Thoracic aorta (tissue), 2 donors: Measurements from ENCODE around the gene ENTHD1. TPM values are rescaled to one million over a fixed set of nuclear protein-coding genes. Genes with fewer than 3 reads are reported as not detected.

Experiments
- ATAC-seq: fragments of 150-250 bp; one replicate; pipeline ENCODE4 v1.8.0; 2017; ENCODE audit warnings: low read depth; ENCODE audit not compliant: insufficient number of reproducible peaks, low FRiP score
- DNase-seq: peaks from one replicate; pipeline ENCODE4 v3.0.0-alpha.2; 2020; ENCODE audit warnings: low spot score
- H3K27ac ChIP-seq, 2 donors: fragments of 200-600 bp; sonication (generic); 1 replicate in 1 of 2; 2 replicates in 1 of 2; pipeline ENCODE4 v1.5.1; 2016; ENCODE audit warnings: mild to moderate bottlenecking in 2 of 2, moderate library complexity in 2 of 2
- H3K27me3 ChIP-seq: fragments of 200-600 bp; sonication (generic); replicated peaks from 2 replicates; pipeline ENCODE4 v1.6.0; 2016; ENCODE audit warnings: mild to moderate bottlenecking; ENCODE audit not compliant: insufficient read depth
- H3K36me3 ChIP-seq: fragments of 200-600 bp; sonication (generic); one replicate; pipeline ENCODE4 v1.5.1; 2016
- H3K4me1 ChIP-seq, 2 donors: fragments of 200-600 bp; sonication (generic); 1 replicate in 1 of 2; 2 replicates in 1 of 2; pipeline versions ENCODE4 v1.5.1 to v1.6.0; 2016; ENCODE audit warnings: low read depth in 2 of 2, mild to moderate bottlenecking in 1 of 2; ENCODE audit not compliant: control insufficient read depth in 1 of 2
- H3K4me3 ChIP-seq: fragments of 200-600 bp; sonication (generic); 2 replicates; pipeline ENCODE4 v1.5.1; 2016; ENCODE audit warnings: mild to moderate bottlenecking
- H3K9me3 ChIP-seq: fragments of 200-600 bp; sonication (generic); 2 replicates; pipeline ENCODE4 v1.5.1; 2016
- CTCF ChIP-seq: fragments of 200-600 bp; sonication (generic); IDR thresholded peaks from one replicate; pipeline ENCODE4 v1.5.1; 2019; ENCODE audit warnings: antibody characterized with exemption
- total RNA-seq, 2 donors: library from RNA; depleted of rRNA; stranded (reverse); fragments of >200 nt; gene quantifications; one replicate each; pipeline versions ENCODE4 v1.1.0 to v1.2.3, GENCODE V29; 2016

The ENTHD1 gene
- total RNA-seq, 2 donors from 2014 or later: not detected

GRCh38 chr22:39806109-39806508, 87.5 kb downstream of the ENTHD1 start:
- Histone ChIP-seq H3K4me1 (no peaks in the 10 kb centered on the region), H3K27ac (no peak overlapping the region), H3K4me3 (no peak overlapping the region), H3K36me3 (no peaks in the 10 kb centered on the region), H3K27me3 (no peaks in the 10 kb centered on the region), H3K9me3 (no peaks in the 10 kb centered on the region)
- no peak for ATAC-seq
- TF ChIP-seq CTCF: no peak
- DNase-seq: no peak

GRCh38 chr22:39805117-39805516, 88.4 kb downstream of the ENTHD1 start:
- ATAC-seq: no peak
- H3K9me3 ChIP-seq: no peaks in the 10 kb centered on the region
- no peaks in the 10 kb centered on the region for H3K4me1 ChIP-seq
- no peak overlapping the region for H3K27ac ChIP-seq
- no peak overlapping the region for H3K4me3 ChIP-seq
- DNase-seq: no peak
- no peaks in the 10 kb centered on the region for H3K27me3 ChIP-seq
- H3K36me3 ChIP-seq: no peaks in the 10 kb centered on the region
- TF ChIP-seq CTCF: no peak

- Histone ChIP-seq H3K27ac (no peak overlapping the region), H3K4me1 (no peaks in the 10 kb centered on the region), H3K27me3 (no peaks in the 10 kb centered on the region), H3K36me3 (no peaks in the 10 kb centered on the region), H3K9me3 (peaks cover 9% of the 10 kb centered on the region), H3K4me3 (no peak overlapping the region)
- TF ChIP-seq CTCF: no peak
- DNase-seq: no peak
- no peak for ATAC-seq
Measured at GRCh38 chr22:39802682-39803081, 90.9 kb downstream of the ENTHD1 start.

- DNase-seq (no peak), ATAC-seq (no peak)
- H3K4me1 ChIP-seq: no peaks in the 10 kb centered on the region
- no peak for TF ChIP-seq CTCF
- H3K9me3 ChIP-seq: peaks cover 17% of the 10 kb centered on the region
- no peak overlapping the region for H3K4me3 ChIP-seq
- no peak overlapping the region for H3K27ac ChIP-seq
- H3K27me3 ChIP-seq: no peaks in the 10 kb centered on the region
- H3K36me3 ChIP-seq: no peaks in the 10 kb centered on the region
Measured at GRCh38 chr22:39800790-39801520, 92.6 kb downstream of the ENTHD1 start.

- H3K9me3 ChIP-seq: peaks cover 17% of the 10 kb centered on the region
- H3K4me3 ChIP-seq: no peak overlapping the region
- no peak for TF ChIP-seq CTCF
- H3K27me3 ChIP-seq: no peaks in the 10 kb centered on the region
- DNase-seq (no peak), ATAC-seq (no peak)
- no peak overlapping the region for H3K27ac ChIP-seq
- H3K36me3 ChIP-seq: no peaks in the 10 kb centered on the region
- no peaks in the 10 kb centered on the region for H3K4me1 ChIP-seq
Measured at GRCh38 chr22:39797528-39798147, 95.9 kb downstream of the ENTHD1 start.
